Astrocyte (in vitro differentiated cells and primary cell): Measurements from ENCODE around the gene STK40. TPM values are rescaled to one million over a fixed set of nuclear protein-coding genes. Genes with fewer than 3 reads are reported as not detected.

Source experiments
- DNase-seq: peaks from one replicate; pipeline ENCODE4 v3.0.0-alpha.2; 2010; ENCODE audit warnings: low read depth
- FAIRE-seq: peaks from 2 replicates; lab custom pipeline; 2011; peaks lifted over from hg19 to GRCh38; lab: Jason Lieb, UNC
- H2AFZ ChIP-seq: 2 replicates; pipeline ENCODE4 v1.6.0; 2012; ENCODE audit warnings: low read depth, low read length, inconsistent platforms
- H3K27ac ChIP-seq: 2 replicates; pipeline ENCODE4 v1.5.1; 2011; ENCODE audit warnings: low read depth, low read length, inconsistent platforms
- H3K27me3 ChIP-seq: 2 replicates; pipeline ENCODE4 v1.6.0; 2011; ENCODE audit warnings: low read length, inconsistent platforms; ENCODE audit not compliant: insufficient read depth
- H3K36me3 ChIP-seq: 2 replicates; pipeline ENCODE4 v1.5.1; 2011; ENCODE audit warnings: low read length, inconsistent platforms; ENCODE audit not compliant: insufficient read depth
- H3K4me1 ChIP-seq: 2 replicates; pipeline ENCODE4 v1.5.1; 2011; ENCODE audit warnings: low read length, inconsistent platforms; ENCODE audit not compliant: insufficient read depth
- H3K4me2 ChIP-seq: 2 replicates; pipeline ENCODE4 v1.6.0; 2012; ENCODE audit warnings: low read length, inconsistent platforms
- H3K4me3 ChIP-seq: 2 replicates; pipeline ENCODE4 v1.5.1; 2011; ENCODE audit warnings: low read depth, mild to moderate bottlenecking, low read length, inconsistent platforms; ENCODE audit not compliant: insufficient read depth
- H3K79me2 ChIP-seq: 2 replicates; pipeline ENCODE4 v1.6.0; 2012; ENCODE audit warnings: mild to moderate bottlenecking, low read length, inconsistent platforms; ENCODE audit not compliant: insufficient read depth
- H3K9ac ChIP-seq: 2 replicates; pipeline ENCODE4 v1.6.0; 2012; ENCODE audit warnings: mild to moderate bottlenecking, low read length, inconsistent platforms
- H3K9me3 ChIP-seq: 2 replicates; pipeline ENCODE4 v1.5.1; 2012; ENCODE audit warnings: low read depth, mild to moderate bottlenecking, low read length, inconsistent platforms; ENCODE audit not compliant: insufficient read depth
- H4K20me1 ChIP-seq: 2 replicates; pipeline ENCODE4 v1.6.0; 2012; ENCODE audit warnings: low read length, inconsistent platforms; ENCODE audit not compliant: insufficient read depth
- H3K27ac Mint-ChIP-seq: one replicate; pipeline ENCODE4 v1.8.0; 2021; ENCODE audit warnings: mild to moderate bottlenecking, mixed read lengths; ENCODE audit not compliant: unreplicated experiment
- H3K27me3 Mint-ChIP-seq: one replicate; pipeline ENCODE4 v1.8.0; 2021; ENCODE audit warnings: low read depth, mixed read lengths; ENCODE audit not compliant: unreplicated experiment
- H3K36me3 Mint-ChIP-seq: one replicate; pipeline ENCODE4 v1.8.0; 2021; ENCODE audit warnings: low read depth, mixed read lengths; ENCODE audit not compliant: unreplicated experiment
- H3K4me1 Mint-ChIP-seq: one replicate; pipeline ENCODE4 v1.8.0; 2021; ENCODE audit warnings: low read depth, mixed read lengths; ENCODE audit not compliant: unreplicated experiment
- H3K4me3 Mint-ChIP-seq: one replicate; pipeline ENCODE4 v1.8.0; 2021; ENCODE audit warnings: mild to moderate bottlenecking, moderate library complexity, mixed read lengths; ENCODE audit not compliant: unreplicated experiment
- H3K9me3 Mint-ChIP-seq: one replicate; pipeline ENCODE4 v1.8.0; 2021; ENCODE audit warnings: mild to moderate bottlenecking, mixed read lengths; ENCODE audit not compliant: unreplicated experiment
- CTCF ChIP-seq: IDR thresholded peaks from 2 replicates; pipeline ENCODE4 v1.5.1; 2011; ENCODE audit warnings: low read depth, mild to moderate bottlenecking, inconsistent platforms, low read length, moderate library complexity; ENCODE audit not compliant: insufficient read depth
- EZH2 ChIP-seq: IDR thresholded peaks from 2 replicates; pipeline ENCODE4 v1.6.1; 2012; ENCODE audit warnings: mild to moderate bottlenecking, low read length, inconsistent platforms; ENCODE audit not compliant: insufficient read depth
- total RNA-seq: library from RNA; stranded (reverse); gene quantifications from 2 replicates; pipeline ENCODE4 v1.2.1, GENCODE V29; 2021

Gene STK40
- total RNA-seq, 1 donor from 2014 or later: 71.1 TPM

GRCh38 chr1:36328713-36329112 lies 57.0 kb downstream of the STK40 start:
- H3K4me1 Mint-ChIP-seq: peaks cover 25% of the 10 kb centered on the region
- H3K27me3 ChIP-seq: no peaks in the 10 kb centered on the region
- no peak overlapping the region for H3K9ac ChIP-seq
- H2AFZ ChIP-seq: no peak overlapping the region
- DNase-seq: no peak
- no peaks in the 10 kb centered on the region for H3K9me3 ChIP-seq
- no peaks in the 10 kb centered on the region for H3K79me2 ChIP-seq
- no peak overlapping the region for H3K4me3 ChIP-seq
- peaks cover 3% of the 10 kb centered on the region for H3K9me3 Mint-ChIP-seq
- no peak overlapping the region for H3K4me2 ChIP-seq
- FAIRE-seq: no peak
- H3K27ac ChIP-seq: no peak overlapping the region
- H3K36me3 ChIP-seq: no peaks in the 10 kb centered on the region
- peaks cover 6% of the 10 kb centered on the region for H3K27me3 Mint-ChIP-seq
- H3K27ac Mint-ChIP-seq: peak overlapping the region; percentile 80
- peaks cover 3% of the 10 kb centered on the region for H4K20me1 ChIP-seq
- peaks cover 33% of the 10 kb centered on the region for H3K36me3 Mint-ChIP-seq
- H3K4me1 ChIP-seq: peaks cover 26% of the 10 kb centered on the region
- no peak overlapping the region for H3K4me3 Mint-ChIP-seq
- no peak for TF ChIP-seq CTCF
- no peak for TF ChIP-seq EZH2

- Histone ChIP-seq H3K4me1 (peaks cover 27% of the 10 kb centered on the region), H3K79me2 (peaks cover 2% of the 10 kb centered on the region), H3K4me2 (no peak overlapping the region), H3K9me3 (no peaks in the 10 kb centered on the region), H4K20me1 (peaks cover 3% of the 10 kb centered on the region), H2AFZ (no peak overlapping the region), H3K36me3 (no peaks in the 10 kb centered on the region), H3K27me3 (no peaks in the 10 kb centered on the region), H3K27ac (no peak overlapping the region), H3K4me3 (no peak overlapping the region), H3K9ac (no peak overlapping the region)
- DNase-seq: no peak
- H3K36me3 Mint-ChIP-seq: peaks cover 33% of the 10 kb centered on the region
- FAIRE-seq: no peak
- peaks cover 25% of the 10 kb centered on the region for H3K4me1 Mint-ChIP-seq
- TF ChIP-seq EZH2 (no peak), CTCF (no peak)
- no peak overlapping the region for H3K27ac Mint-ChIP-seq
- peaks cover 6% of the 10 kb centered on the region for H3K27me3 Mint-ChIP-seq
- no peak overlapping the region for H3K4me3 Mint-ChIP-seq
- peaks cover 3% of the 10 kb centered on the region for H3K9me3 Mint-ChIP-seq
Measured at GRCh38 chr1:36328088-36328480, 57.6 kb downstream of the STK40 start.

- DNase-seq (peak; percentile 47), FAIRE-seq (peak; percentile 65)
- Mint-ChIP-seq H3K27me3 (peaks cover 4% of the 10 kb centered on the region), H3K4me3 (no peak overlapping the region), H3K27ac (no peak overlapping the region), H3K36me3 (peaks cover 30% of the 10 kb centered on the region), H3K4me1 (peaks cover 25% of the 10 kb centered on the region), H3K9me3 (peaks cover 3% of the 10 kb centered on the region)
- no peaks in the 10 kb centered on the region for H3K27me3 ChIP-seq
- no peak overlapping the region for H3K27ac ChIP-seq
- peaks cover 7% of the 10 kb centered on the region for H3K79me2 ChIP-seq
- TF ChIP-seq EZH2: no peak
- TF ChIP-seq CTCF: no peak
- H3K9me3 ChIP-seq: no peaks in the 10 kb centered on the region
- H3K4me2 ChIP-seq: peak overlapping the region; percentile 11
- no peak overlapping the region for H3K4me3 ChIP-seq
- H3K4me1 ChIP-seq: peaks cover 27% of the 10 kb centered on the region
- H4K20me1 ChIP-seq: peaks cover 3% of the 10 kb centered on the region
- no peak overlapping the region for H2AFZ ChIP-seq
- H3K9ac ChIP-seq: no peak overlapping the region
- no peaks in the 10 kb centered on the region for H3K36me3 ChIP-seq
Measured at GRCh38 chr1:36327421-36328087, 58.2 kb downstream of the STK40 start.
